ENCODE measurements around the gene PHLPP1. TPM values are rescaled to one million over a fixed set of nuclear protein-coding genes. Genes with fewer than 3 reads are reported as not detected.
A peak's percentile ranks its signal among the peaks of the same experiment; 100 is the strongest.

PHLPP1 gene
- polyA plus RNA-seq, 4 donors = 16.4 to 20.5 (median 18.0) TPM

DNA sequence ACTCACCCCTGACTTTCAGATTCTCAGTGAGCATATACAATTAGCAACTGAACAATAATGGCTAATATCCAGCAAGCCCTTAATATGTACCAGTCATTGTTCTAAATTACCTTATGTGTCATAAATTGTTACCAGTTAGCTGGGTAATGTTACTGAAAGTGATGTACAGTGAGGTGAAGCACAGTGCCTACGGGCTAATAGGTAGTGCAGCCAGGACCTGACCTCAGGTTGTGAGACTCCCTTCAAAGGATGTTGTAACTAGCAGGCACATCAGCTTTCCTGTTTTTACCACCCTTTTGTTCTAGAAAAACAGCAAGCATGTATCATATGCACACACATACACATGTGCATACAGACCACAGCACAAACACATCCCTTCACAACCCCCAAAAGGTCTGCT lies 258.3 kb downstream of the PHLPP1 start:
- DNase-seq (ENCODE audit: low read depth in 4 of 4, low spot score in 3 of 4) = no peak

DNA sequence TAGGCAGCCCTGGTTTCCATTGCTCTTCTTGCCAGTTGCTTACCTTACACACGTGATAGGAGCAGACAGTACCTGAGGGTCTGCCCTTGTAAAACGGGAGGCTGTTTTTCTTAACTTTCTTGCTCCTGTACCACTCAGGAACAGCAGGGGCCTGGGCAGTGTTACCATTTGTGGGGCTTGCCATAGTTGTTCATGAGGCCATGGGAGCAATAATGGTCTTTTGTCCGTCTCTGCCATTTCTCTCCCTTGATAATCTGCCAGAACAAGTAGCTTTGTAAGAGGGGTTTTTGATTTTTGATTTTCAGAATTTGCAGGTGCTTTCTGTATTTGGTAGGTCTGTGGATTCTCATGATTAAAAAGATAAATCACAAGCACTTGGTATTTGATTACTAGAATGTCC lies 259.0 kb downstream of the PHLPP1 start:
- no peak for DNase-seq (ENCODE audit: low read depth in 4 of 4, low spot score in 3 of 4)

DNA sequence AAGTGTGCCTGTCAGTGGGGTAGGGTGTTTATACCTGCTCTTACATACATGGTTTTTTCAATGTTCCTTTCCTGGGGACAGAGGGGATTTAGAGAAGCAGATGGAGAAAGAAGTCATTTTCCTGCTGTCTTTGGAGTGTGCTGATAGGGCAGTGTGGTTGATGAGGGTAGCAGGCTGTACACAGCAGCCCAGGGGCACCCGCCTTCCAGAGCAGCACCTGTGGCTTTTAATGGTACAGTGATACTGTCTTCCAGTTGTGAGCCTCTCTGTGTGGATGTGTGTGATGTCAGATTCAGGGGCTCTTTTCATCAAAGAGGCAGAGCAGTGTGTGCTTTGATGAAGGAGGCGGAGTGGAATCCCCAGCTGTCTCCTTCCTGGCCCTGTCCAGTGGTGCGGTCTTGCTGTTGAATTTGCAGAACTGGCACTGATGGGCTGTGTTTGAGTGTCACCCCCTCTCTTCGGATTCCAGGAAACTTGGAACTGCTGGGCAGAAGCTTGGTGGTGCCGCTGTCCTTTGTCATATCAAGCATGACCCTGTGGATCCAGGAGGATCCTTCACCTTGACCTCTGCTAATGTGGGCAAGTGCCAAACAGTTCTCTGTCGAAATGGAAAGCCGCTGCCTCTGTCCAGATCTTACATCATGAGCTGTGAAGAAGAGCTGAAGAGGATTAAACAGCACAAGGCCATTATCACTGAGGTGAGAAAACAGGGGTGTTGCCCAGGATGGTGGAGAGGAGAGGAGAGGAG lies 259.8 kb downstream of the PHLPP1 start:
- no peak for DNase-seq (ENCODE audit: low read depth in 4 of 4, low spot score in 3 of 4)

DNA sequence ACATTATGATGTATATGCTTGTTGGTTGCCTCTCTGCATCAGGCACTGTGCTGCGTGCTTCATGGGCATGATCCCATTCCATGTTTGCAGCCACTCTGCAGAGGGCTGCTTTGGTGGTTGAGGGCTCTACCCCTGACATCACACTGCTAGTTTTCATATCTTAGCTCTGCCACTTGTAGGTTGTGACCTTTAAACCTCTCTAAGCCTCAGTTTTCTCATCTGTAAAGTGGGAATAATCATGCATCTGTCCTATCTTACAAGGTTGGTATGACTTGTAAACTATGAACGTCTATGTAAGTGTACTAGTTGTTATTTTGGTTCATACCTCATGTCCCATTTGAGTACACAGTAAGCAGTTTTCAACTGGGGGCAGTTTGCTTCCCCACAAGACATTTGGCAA lies 260.4 kb downstream of the PHLPP1 start:
- no peak for DNase-seq (ENCODE audit: low read depth in 4 of 4, low spot score in 3 of 4)

DNA sequence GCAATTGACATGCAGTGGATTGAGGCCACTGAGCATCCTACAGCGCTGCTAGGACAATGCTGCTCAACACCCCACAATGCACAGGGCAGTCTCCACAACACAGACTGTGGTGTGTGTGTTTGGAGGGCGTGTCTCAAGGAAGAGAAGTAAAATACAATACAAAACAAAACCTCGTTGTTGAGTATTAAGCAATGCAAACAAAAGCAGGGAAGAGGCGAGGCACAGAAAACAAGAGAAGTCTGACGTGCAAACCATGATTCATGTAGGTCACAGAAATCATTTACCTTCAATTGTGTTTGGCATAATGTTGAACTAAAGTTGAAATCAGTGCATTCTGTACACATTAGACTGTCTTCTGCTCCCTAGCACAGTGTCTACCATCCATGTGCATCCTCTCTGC lies 260.9 kb downstream of the PHLPP1 start:
- no peak for DNase-seq (ENCODE audit: low read depth in 4 of 4, low spot score in 3 of 4)

DNA sequence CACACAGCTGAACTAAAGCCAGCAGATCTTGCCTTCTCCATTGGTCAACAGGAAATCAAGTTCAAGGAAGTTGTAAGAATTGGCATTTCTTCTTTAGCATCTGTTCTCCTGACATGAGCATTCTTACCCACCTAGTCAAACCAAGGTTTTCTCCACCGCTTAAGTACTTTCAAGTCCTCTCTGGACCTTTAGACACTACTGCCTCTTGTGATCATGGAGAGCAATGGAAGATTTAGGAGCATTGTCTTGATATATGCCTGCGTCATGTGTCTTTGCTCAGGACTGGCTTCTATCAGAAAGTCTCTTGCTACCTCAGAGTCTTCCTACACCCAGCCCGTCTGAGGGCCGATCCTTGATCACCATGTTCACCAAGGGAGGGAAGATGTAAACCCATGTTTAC lies 262.2 kb downstream of the PHLPP1 start:
- DNase-seq (ENCODE audit: low read depth in 4 of 4, low spot score in 3 of 4) = no peak

DNA sequence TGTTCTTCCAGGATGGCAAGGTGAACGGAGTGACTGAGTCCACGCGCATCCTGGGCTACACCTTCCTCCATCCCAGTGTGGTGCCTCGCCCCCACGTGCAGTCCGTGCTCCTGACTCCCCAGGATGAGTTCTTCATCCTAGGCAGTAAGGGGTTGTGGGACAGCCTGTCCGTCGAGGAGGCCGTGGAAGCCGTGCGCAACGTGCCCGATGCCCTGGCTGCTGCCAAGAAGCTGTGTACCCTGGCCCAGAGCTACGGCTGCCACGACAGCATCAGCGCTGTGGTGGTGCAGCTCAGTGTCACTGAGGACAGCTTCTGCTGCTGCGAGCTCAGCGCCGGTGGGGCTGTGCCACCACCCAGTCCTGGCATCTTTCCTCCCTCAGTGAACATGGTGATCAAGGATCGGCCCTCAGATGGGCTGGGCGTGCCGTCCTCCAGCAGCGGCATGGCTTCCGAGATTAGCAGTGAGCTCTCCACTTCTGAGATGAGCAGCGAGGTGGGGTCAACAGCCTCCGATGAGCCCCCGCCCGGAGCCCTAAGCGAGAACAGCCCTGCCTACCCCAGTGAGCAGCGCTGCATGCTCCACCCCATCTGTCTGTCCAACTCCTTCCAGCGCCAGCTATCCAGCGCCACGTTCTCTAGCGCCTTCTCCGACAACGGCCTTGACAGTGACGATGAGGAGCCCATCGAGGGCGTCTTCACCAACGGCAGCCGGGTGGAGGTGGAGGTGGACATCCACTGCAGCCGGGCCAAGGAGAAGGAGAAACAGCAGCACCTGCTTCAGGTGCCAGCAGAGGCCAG lies 263.1 kb downstream of the PHLPP1 start:
- no peak for DNase-seq (ENCODE audit: low read depth in 4 of 4, low spot score in 3 of 4)

DNA sequence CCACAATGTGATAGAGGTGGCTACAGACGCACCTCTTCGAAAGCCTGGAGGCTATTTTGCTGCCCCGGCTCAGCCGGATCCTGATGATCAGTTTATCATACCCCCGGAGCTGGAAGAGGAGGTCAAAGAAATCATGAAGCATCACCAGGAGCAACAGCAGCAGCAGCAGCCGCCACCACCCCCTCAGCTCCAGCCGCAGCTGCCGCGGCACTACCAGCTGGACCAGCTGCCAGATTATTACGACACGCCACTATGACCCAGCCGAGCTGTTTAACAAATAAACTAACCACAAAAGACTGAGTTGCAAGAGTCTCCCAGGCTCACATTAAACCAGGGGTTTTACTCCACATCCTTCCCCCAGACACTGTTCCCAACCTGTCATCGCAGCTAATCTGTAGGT lies 263.8 kb downstream of the PHLPP1 start:
- no peak for DNase-seq (ENCODE audit: low read depth in 4 of 4, low spot score in 3 of 4)

DNA sequence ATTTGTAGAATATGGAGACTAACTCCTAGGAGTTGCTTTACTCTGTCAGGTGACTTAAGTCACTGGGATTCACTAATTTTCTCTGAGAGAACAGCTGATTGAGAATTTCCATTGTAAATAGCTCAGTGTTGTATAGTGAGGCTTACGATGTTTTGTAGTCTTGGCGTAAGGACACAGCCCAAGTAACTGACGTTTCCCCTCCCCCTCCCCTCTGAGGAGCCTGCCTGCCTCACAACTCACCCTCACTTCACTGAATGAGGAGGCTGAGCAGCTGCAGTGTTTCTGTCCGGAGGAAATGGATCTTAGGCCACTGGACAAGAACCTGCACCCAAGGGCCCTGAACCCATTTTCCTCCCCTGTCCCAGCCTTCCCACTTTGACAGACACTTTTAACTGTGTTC lies 264.6 kb downstream of the PHLPP1 start:
- DNase-seq (ENCODE audit: low read depth in 4 of 4, low spot score in 3 of 4) = no peak

DNA sequence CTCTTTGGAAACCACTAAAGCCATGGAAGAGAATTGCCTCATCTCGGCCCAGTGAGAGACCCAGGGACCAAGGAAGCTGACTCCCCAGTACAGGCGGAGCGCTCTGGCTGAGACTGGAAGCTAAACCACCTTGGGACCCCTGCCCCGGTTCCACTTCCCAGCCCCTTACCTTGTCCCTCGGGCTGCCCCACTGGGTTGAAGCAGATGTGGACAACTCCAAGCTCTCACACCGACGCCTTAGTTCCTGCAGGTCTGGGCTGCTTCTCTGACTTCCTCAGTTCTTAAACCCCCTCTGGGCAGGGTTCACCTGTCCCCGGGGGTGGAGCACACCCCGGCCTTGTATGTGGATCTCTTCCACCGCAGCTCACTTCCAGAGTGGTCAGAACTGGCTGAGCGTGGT lies 266.2 kb downstream of the PHLPP1 start:
- no peak for DNase-seq (ENCODE audit: low read depth in 4 of 4, low spot score in 3 of 4)

DNA sequence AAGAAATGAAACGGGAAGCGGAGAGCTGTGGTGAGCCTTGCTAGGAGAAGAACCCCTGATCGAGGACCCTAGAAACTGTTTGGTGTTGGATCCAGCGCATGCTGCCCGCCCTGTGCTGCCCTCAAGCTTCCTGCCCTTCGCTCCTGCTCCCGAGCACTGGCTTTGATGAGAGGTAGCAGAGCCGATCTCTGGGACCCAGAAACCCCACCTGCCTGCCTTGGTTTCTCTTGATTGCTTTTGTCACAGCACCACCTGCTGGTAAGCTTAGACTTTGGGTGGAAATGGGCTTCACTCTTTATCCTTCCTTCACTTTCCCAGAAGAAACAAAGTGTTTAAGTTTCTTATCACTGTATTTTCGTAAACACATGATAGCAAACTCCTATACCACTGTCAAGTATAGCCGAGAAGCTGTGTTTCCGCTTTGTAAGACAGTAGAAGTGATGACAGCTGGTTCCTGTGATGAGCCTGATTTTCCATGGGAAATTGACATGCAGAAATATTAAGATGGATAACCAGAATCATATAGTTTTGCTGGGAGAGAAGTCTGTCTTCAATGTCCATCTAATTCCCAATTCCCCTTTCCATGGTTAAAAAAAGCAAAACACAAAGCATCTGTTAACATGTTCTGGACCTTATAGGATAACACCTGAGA lies 267.4 kb downstream of the PHLPP1 start:
- peak; percentile 55 to 62 (median 56) for DNase-seq (ENCODE audit: low read depth in 4 of 4, low spot score in 3 of 4)

DNA sequence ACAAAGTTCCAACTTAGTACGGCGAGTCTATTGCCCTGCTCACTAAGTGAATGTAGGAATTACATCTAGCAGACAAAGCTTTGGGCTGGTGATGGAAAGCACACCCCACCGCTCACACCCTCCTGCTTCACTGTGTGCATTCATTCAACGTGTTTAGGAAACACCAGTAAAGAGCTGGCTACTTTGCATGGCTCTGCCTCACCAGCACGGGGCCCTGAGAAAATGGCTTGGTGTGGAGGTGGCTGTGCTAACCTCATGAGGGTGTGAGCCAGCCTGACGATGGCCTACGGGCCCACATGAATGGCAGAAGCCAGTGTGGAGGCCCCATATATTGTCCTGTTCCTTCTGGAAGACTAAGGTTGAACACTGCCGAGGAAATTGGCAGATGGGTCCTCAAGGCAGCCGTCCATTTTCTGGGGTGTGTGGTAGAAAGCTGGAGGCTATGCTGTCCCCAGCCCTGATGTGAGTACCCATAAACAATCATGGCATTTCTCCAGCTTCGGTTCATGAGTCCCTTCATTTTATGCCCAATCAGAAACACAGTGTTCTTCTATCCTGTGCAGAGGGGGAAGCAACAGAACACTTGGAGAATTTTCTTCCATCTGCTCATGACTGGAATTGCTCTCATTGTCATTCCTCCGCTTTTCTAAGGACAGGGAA lies 269.4 kb downstream of the PHLPP1 start:
- DNase-seq (ENCODE audit: low read depth in 4 of 4, low spot score in 3 of 4) = no peak

DNA sequence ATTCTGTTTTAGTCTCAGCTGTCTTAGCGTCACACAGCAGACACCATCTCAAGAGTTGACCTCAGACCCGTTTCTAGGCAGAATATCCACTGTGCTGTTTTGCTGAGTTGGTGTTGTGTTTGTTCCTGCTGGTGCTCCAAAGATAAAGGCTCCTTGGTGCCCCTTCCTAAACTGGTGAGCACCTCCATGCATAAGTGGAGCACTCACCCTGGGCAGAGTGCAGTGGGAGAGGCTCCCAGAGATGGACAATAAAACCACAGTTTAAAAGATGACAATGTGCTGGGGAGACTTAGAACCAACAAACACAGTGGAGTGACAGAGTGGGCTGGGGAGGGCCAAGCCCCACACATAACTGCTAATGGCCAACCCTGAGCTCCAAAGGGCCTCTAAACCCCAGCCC lies 271.1 kb downstream of the PHLPP1 start:
- no peak for DNase-seq (ENCODE audit: low read depth in 4 of 4, low spot score in 3 of 4)

DNA sequence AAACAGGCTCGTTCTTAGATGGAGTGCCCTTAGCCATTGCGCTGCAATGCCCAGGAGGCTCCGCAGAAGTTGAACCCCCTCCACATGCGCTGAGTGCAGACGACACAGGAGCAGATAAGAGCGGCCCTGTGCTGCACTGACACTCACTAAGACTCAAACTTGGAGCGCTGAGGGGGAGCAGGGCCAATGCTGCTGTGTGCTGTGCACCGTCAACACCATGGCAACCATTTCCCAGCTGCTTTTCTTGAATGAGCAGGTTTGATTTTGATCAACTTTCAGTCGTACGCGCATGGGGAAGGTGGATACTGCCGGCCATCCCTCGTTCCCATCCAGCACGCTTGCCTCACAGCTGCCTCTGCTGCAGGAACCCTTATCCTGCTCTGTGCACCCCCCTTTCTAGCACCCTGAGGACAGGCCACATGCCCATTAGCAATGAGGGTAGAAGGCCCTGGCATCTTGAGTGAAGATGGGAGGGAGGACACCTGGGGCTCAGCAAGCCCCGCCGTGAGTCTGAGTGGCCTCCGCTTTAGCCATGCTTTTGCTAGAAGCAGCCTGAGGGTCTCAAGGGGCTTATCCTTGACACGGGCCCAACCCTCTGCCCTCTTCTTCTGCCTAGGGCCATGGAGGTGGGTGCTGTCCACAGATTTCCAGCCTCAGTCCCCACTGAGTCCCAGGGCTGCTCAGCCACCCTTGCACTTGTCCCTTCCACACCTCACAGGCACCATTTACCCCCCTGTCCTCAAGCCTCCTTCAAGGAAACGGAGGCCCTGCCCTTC lies 271.9 kb downstream of the PHLPP1 start:
- no peak for DNase-seq (ENCODE audit: low read depth in 4 of 4, low spot score in 3 of 4)

DNA sequence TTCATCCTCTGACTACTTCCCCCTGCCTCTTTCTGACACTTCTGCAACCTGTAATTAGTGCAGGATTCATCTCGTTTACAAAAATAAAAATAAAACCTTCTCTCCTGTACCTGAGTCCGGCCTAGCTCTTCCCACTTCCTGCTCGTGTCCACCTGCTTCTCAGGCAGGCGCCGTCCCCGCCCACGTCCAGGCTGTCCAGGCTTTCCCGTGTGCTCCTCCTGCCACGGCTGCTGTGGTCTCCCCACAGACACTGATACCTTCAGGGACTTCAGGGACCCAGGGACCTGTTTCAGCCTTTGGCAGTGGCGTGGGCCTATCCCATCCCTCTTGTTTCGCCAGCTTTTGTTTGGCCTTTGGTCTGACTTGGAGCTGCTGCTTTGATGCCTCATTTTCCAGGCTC lies 272.5 kb downstream of the PHLPP1 start:
- no peak for DNase-seq (ENCODE audit: low read depth in 4 of 4, low spot score in 3 of 4)

DNA sequence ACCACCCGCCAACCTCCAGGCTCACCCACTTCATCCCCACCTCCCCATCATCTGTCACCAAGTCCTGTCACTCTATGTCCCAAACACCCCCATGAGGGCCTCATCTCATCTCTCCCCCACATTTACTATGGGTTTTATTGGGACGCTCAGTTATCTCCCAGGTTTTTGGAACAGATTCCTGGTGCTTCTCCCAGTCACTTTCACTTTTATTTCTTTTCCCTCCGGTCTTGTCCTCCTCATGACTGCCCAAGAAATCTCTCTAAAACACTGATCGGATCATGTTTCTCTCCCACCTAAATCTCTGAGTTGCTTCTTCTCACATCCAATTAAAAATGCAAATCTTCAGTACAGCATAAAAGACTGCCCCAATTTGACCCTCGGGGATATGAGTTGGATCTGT lies 273.1 kb downstream of the PHLPP1 start:
- DNase-seq (ENCODE audit: low read depth in 4 of 4, low spot score in 3 of 4) = no peak

DNA sequence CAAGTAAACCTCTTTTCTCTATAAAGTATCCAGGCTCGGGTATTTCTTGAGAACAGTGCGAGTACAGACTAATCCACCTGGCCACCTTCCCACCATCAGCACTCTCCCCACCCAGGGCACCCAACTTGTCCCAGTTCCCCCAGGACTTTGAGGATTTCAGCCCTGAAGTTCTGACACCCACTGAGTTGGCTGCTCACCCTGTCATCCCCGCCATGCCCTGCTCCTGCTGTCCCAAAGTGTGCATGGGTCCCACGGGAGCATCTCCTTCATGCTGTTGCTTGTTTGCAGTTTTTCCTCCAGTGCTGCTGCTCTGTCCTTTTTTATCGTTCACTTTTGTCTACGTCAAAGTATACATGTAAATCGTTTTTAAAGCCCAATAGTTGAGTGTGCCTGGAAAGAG lies 273.9 kb downstream of the PHLPP1 start:
- no peak for DNase-seq (ENCODE audit: low read depth in 4 of 4, low spot score in 3 of 4)

DNA sequence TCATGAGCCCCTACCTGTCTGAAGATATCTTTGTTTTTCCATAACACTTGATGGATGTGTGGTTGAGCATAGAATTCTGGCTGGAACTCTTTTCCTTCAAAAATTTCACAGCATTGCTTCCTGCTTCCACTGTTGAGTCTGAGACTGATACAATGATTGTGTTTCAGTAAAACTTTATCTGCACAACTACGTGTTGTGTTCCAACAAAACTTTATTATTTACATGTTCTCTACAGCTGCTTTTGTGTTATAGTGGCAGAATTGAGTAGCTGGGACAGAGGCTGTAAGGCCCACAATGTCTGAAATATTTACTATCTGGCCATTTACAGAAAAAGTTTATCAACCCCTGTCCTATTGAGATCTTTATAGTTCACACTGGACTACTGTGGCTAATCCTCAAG lies 275.3 kb downstream of the PHLPP1 start:
- no peak for DNase-seq (ENCODE audit: low read depth in 4 of 4, low spot score in 3 of 4)

DNA sequence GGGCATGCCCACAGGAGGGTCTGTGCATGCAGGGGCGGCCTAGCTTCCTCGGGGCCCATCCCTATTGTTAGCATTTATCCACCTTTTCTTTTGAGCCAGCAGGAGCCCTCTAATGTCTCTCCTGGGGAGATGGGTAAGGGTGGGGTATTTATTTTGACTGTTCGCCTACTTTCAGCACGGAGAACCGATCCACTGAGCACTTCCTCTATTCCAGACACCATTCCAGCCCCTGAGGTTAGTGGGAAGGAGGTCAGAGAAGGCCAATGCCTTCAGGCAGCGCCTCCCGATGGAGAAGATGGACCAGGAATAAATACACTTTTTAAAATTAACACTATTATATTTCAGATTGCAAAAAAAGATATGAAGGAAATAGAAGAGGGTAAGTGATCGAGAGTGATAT lies 276.0 kb downstream of the PHLPP1 start:
- DNase-seq (ENCODE audit: low read depth in 4 of 4, low spot score in 3 of 4) = no peak

DNA sequence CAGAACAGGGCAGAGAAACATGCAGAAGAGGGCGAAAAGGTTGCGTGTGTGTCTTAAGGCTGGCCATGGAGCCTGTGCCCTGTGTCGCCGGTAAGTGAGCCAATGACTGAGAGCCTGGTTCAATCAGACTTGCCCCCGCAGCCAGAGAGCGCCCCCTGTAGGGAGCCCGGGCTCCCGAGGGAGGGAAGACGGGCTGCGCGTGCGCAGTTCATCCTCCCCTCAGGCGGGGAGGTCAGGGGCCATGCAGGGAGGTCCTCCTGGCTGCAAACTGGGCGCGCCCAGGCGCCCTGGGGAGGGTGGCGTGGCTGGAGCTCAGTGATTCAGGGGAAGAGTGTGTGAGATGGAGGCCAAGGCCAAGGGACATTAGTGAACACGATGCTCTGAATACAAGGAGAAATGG lies 276.6 kb downstream of the PHLPP1 start:
- no peak for DNase-seq (ENCODE audit: low read depth in 4 of 4, low spot score in 3 of 4)

All from right renal pelvis (tissue), 4 donors.